ENCODE data around the gene NDUFA9.

The NDUFA9 gene

DNA sequence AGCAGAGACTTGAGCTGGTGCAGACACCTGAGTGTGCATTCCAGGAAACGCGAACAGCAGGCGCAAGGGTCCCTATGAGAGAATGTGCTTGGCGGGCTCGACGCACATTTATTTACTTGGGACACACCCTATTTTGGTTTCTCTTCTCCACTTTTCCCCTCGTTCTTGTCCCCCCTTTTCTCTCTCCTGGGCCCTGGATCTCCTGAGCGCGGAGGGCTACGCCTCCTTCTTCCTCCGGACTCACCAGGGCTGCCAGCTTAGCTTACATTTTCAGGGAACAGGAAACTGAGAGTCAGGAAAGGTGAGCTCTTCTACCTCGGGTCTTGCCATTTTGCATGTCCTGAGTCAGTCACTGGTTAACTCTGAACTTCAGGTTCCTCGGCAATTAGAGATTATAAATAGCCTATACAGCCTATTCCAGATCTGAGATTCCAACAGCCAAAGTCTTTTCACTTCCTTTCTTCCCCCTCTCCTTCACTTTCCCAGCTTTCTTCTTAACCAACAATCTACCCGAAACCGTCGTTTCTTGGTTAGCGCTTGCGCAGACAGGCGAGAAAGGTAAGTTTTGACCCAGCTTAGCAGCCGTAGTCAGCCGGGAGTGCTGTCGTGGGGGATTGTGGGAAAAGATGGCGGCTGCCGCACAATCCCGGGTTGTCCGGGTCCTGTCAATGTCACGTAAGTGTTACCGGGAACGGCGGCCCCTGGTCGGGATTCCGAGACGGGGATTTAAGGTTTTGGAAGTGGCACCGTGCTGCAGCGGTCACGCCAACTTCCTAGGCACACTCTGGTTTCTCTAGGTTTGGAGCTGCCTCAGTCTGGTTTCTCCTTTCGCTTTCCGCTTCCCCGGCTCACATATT, at the start of gene NDUFA9, which contains the start of gene AKAP3:
TSS of gene NDUFA9 (plus strand) at position 614 of the 857 bp plus-strand sequence. CDS start at position 627, 13 bp downstream.
TSS of gene AKAP3 (minus strand) at position 551 of the 857 bp plus-strand sequence. CDS start 10,855 bp downstream, outside the sequence.
- peak; percentile 75 for DNase-seq

DNA sequence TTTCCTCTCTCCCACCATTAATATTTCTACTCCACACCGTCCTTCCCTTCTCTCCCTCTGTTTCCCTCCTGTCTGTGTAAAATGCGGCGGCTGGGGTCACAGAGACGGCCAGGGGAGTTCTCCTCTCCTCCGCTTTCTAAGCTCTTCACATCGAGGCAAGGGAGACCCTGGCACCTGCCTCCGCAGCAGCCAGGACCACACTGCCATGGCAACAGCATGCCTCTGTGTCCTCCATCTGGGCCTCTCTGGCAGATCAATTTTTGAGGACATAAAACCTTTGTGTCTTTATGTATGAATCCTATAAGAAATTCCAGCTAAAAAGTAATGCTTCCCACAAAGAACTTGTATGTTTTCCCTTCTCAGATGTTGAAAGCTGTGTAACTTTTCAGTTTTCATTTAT, 45.5 kb upstream of the NDUFA9 start:
- DNase-seq: no peak

- no peak for DNase-seq
Measured at GRCh38 chr12:4603946-4604345, 45.0 kb upstream of the NDUFA9 start.

DNA sequence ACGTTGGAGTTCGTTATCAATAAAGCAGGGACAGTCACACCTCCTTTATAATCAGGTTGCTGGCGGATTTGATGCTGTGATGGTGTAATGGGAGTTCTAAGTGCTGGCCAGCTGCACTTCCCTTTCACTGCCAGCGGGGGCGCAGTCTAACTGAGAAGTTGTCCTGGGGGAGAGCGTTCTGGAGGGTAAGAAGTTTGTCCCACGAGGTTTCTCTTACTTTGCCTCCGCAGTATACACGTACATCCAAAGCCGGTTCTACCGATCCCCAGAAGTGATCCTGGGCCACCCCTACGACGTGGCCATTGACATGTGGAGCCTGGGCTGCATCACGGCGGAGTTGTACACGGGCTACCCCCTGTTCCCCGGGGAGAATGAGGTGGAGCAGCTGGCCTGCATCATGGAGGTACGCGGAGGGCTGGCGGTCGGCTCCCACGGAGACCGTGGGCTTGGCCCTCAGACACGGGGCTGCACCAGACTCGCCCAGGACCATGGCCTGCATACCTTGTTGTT, 44.2 kb upstream of the NDUFA9 start:
- DNase-seq: peak; percentile 78

- DNase-seq: no peak
Measured at GRCh38 chr12:4607056-4607455, 41.9 kb upstream of the NDUFA9 start.

DNA sequence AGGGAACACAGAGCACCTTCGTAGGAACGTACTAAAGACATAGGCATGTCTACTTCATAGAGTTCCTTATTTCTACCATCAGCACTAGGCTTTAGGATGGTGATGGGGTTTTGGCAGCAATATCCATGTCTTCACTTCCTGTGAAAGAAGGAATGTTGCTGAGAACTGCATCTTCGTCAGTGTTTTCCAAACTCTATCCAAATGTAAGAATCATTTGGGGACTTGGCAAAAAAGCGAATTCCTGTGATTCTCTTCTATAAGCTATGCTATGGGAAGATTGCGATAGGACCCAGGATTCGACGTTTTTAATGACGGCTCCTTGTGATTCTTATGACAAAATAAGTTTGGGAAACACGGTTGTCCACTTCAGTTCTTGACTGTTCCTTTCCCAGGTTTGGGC, 39.8 kb upstream of the NDUFA9 start:
- DNase-seq: no peak

- DNase-seq: no peak
Measured at GRCh38 chr12:4610481-4610880, 38.4 kb upstream of the NDUFA9 start.

- no peak for DNase-seq
Measured at GRCh38 chr12:4615667-4616066, 33.2 kb upstream of the NDUFA9 start.

DNA sequence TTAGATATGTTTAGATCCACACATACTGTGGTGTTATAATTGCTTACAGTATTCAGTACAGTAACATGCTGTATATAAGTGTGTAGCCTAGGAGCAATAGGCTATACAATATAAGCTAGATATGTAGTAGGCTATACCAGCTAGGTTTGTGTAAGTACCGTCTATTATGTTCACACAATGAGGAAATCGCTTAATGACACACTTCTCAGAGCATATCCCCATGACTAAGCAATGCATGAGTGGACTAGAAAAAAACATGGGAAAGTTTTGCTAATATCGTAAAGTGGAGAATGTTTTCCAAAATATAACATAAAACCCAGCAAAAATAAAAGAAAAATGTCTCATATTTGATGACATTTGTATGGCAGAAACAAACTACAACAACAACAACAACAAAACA, 27.4 kb upstream of the NDUFA9 start:
- DNase-seq: no peak

DNA sequence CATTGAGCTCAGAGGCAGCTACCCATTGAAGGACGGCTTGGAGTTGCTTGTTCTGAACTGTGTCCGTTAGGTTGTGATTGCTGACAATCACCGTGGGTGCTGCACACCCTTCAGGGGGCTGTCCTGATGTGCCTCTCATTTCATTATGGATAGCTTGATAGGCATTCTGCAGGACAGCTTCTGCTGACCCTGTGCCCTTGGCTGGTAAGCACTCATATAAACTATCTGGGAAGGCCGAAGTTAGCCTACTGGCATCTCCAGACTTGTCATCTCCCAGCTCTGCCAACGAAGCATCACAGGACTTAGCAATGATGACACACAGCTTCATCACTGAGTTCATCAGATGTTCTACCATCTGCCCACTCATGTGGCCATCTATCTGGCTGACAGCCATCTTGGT, 22.4 kb upstream of the NDUFA9 start:
- no peak for DNase-seq

DNA sequence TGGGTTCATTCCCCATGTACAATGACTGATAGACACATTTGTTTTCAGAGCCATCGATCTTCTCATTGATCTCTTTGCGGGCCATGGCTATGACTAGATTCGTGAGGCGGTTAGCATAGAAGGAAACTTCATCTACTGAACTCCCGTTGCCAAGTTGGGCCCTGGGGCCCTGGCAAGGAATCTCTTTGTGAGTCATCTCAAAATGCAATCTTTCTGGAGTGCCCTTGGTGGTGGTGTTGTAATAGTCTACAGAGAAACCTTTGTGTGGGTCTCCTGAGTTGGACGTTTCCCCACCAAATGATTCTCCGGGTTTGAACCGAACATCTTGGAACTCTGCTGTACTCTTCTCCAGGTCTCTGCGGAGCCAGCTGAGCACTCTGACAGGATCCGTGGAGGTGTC, 20.5 kb upstream of the NDUFA9 start:
- DNase-seq: no peak

DNA sequence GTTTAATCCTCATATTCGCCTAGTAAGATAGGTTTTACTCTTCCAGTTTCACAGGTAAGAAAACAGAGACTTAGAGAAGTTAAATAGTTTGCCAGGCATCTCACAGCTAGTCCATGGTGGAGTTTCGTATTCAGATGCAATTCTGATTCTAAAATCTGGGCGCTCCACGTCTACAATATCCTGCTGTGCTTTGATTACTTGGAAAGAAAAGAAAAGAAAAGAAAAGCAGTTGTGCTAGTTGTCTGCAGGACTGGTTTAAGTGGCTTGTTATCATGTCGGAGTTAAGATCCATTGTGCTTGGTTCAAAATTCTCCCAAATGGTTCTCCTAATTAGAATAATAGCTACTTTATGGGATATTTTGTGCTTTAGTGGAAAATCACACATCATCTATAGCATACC, 18.7 kb upstream of the NDUFA9 start:
- no peak for DNase-seq

DNA sequence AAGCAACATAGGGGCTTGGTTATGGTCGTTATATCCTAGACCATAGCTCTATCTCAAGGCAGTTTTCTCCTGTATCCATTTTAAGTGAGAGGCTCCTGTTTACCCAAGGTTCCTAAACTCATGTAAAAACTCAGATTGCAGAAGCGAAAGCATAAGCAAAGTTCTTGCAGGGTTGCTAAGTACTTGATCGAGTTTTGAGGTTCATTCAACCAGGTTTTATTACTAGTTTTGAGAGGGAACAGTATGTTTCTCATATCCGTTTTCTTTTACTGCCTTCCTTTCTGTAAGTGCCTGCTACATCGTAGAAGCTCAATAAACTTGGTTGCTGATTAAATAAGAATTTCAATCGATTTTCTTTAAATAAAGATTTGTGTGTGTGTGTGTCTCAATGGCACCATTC, 5.2 kb upstream of the NDUFA9 start:
- DNase-seq: no peak

DNA sequence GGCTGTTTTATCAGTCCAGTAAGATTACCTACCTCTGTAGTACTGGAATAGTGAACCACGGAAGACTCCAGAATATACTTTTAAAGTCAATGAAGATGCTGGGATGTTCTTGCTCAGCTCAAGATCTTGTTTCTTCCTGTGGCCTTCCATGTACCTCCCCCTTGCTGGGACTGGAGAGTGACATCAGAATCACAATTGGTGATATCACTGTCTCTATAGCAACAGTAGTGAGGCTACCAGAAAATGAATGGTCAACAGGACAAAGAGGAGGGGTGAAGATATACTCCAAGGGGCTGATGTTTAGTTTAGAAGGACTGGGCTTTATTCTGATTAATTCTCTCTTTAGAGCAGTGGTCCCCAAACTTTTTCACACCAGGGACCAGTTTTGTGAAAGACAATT, 3.9 kb upstream of the NDUFA9 start:
- no peak for DNase-seq

- DNase-seq: no peak
Measured at GRCh38 chr12:4648104-4648500, 812 bp upstream of the NDUFA9 start.

- no peak for DNase-seq
Measured at GRCh38 chr12:4649358-4649661, 396 bp downstream of the NDUFA9 start.

- no peak for DNase-seq
Measured at GRCh38 chr12:4653257-4653656, 4.3 kb downstream of the NDUFA9 start.

DNA sequence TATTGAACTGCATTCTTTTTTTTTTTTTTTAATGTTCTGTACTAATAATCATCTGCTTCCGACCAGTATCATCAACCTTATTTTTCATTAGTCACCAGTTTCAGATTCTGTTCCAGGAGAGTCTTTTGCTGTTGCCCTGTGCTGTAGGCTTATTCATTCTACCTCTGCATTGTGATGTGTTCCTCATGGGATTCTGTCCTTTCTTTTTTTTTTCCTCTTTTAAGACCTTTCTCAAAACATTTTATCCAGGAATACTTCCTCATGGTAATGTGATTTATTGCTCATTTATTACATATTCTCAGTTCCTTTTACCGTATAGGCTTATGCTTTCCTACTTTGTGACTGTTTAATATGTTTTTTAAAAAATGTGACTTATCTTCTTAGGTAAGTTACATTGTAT, 4.8 kb downstream of the NDUFA9 start:
- DNase-seq: no peak

DNA sequence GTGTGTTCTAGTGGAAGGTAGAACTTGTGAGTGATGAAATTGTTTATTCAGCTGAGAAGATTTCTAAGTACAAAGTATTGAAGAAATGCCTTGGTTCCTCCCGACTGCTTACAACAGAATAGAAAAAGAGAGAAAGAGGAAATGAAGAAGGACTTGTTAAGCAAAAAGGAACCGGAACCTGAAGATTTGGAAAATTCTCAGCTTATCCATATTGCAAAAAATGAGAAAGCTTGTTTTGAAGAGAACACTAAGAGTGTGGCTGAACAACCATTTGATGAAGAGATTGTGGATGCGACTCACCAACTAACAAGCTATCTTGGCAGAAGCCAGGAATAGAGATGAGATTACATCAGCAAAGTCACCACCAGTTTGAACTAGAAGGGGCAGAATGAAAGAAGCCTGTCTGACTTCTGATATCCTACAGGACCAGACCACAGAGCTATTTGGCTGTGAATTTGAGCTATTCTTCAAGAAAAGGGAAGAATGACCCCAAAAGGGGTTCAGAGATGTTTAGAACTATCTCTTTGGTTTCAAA, 15.1 kb downstream of the NDUFA9 start:
- no peak for DNase-seq

- DNase-seq: no peak
Measured at GRCh38 chr12:4665236-4665635, 16.3 kb downstream of the NDUFA9 start.

DNA sequence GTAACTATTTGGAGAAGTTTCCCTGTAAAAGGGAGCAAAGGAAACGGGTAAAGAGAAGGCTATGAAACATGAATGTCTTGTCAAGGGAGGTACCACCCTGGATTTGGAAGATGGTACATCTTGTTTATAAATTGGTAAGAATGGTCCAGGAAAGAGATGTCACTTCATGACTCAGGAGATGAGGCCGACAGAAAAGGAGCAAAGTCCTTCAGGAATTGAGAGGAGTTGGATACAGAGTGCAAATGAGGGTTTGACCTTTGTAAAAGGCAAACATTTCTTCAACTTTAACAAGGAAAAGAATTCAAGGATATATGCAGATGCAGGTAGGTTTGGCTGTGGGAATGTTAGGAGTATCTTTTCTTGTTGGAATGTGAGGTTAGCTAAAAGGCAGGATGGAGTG, 30.8 kb downstream of the NDUFA9 start:
- no peak for DNase-seq

- no peak for DNase-seq
Measured at GRCh38 chr12:4681732-4682131, 32.8 kb downstream of the NDUFA9 start.

DNA sequence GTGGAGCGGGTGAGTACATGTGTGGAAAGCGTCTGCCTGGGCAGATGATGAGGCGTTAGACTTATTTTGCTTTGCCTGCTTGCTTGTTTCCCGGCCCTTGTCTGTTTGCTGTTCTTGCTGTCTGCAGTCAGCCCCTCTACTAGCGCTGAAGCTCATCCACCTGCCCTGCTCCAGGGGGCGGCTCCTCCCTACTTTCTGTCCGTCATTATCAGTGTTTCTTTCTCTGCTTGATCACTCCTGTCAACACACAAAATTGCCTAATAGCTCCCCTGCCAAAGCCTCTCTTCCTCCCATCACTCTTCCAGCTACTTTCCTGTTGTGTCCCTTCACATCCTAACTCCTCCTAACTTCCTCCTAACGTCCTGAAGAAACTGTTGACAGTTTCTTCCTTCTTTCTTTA, 36.4 kb downstream of the NDUFA9 start:
- DNase-seq: no peak

DNA sequence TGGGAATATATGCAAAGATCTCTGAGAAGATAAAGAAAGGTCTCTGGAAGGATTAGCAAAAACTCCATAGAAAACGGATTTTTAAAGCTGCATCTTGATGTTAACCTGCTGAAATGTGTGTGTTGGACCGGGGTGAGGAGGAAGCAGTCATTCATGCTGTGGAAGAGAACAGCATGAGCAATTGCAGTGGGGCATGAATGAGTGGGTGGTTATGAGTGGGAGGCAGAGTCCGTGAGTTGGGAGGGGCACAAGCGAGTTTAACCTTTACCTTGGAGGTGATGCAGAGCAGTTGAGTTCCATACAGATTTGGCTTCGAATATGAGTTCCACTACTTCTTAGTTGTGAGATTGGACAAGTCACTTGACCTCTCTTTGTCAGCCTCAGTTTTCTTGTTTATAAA, 41.8 kb downstream of the NDUFA9 start:
- DNase-seq: no peak

All from CD4-positive, alpha-beta T cell treated with Interferon gamma for 1 hour (primary cell).